GM20000 (cell line): ENCODE data around the gene CTNNA3.

Experiments used
- DNase-seq: peaks from one replicate; pipeline ENCODE4 v3.0.0; 2012; ENCODE audit warnings: low spot score
- TF ChIP-seq, protein P1 (sequence below): IDR thresholded peaks from 2 replicates; pipeline ENCODE4 v1.5.1; 2012; ENCODE audit warnings: mild to moderate bottlenecking, control low read depth; ENCODE audit errors: extremely low read depth, missing control alignments

Gene CTNNA3

DNA sequence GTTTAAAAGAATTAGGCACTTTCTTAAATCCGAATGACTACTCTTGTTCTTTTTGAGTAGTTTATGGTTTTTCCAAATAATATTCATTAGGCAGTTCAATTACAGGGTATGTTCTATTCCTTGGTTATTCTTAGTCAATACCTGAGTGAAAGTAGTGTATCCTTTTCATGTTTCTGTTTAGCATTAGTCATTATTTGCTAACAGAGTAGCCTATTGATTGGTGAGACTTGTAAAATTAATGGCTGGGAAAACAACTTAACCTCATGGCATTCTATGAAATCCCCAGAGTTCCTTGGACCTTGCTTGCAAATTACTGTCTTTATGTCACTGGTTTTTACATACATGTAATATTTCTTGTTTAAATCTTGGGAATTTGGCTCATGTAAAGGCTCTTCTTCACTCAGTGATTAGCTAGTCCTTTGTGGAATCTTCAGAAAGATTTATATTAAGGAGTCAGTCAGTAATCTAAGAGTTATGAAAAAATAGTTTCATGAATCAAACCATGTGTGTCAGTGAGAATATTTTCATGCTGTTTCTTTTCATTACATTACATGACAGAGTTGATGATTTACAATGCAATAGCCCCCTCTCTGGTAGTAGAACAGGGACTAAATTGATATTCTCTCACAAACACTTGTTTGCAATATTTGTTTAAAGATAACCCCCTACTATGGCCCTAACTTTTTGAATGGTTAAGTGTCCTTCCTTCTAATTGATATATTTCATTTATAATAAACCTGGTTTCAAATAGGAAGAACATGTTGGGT is 851.6 kb downstream of the CTNNA3 start:
- DNase-seq: no peak
- TF ChIP-seq, protein P1, sequence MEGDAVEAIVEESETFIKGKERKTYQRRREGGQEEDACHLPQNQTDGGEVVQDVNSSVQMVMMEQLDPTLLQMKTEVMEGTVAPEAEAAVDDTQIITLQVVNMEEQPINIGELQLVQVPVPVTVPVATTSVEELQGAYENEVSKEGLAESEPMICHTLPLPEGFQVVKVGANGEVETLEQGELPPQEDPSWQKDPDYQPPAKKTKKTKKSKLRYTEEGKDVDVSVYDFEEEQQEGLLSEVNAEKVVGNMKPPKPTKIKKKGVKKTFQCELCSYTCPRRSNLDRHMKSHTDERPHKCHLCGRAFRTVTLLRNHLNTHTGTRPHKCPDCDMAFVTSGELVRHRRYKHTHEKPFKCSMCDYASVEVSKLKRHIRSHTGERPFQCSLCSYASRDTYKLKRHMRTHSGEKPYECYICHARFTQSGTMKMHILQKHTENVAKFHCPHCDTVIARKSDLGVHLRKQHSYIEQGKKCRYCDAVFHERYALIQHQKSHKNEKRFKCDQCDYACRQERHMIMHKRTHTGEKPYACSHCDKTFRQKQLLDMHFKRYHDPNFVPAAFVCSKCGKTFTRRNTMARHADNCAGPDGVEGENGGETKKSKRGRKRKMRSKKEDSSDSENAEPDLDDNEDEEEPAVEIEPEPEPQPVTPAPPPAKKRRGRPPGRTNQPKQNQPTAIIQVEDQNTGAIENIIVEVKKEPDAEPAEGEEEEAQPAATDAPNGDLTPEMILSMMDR: no peak

- DNase-seq: no peak
- TF ChIP-seq, protein P1: no peak
These were observed 852.6 kb downstream of the CTNNA3 start for GRCh38 chr10:66843396-66843795.

- DNase-seq: no peak
- TF ChIP-seq, protein P1: no peak
These were observed 853.1 kb downstream of the CTNNA3 start for GRCh38 chr10:66842867-66843266.

- TF ChIP-seq, protein P1: no peak
- no peak for DNase-seq
These were observed 853.6 kb downstream of the CTNNA3 start for GRCh38 chr10:66842371-66842770.

GRCh38 chr10:66838656-66839055 is 857.3 kb downstream of the CTNNA3 start:
- TF ChIP-seq, protein P1: no peak
- DNase-seq: no peak

DNA sequence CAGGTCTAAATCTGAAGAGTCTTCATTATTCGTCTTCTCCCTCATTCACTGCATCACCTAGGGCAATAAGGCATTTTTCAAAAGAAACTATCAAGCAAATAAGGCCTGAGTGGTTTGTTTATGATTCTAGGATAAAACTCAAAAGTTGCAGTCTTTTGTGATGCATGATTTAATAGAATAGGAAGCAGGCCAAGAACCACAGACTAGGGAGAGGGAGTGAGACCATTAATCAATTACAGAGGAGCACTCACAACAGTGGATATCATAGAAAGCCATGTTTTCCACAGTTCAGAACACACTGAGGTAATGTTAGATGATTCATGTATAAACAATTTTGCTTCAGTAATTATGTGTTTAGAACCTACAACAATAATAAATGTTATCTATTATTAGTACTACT is 858.0 kb downstream of the CTNNA3 start:
- no peak for DNase-seq
- TF ChIP-seq, protein P1: no peak

DNA sequence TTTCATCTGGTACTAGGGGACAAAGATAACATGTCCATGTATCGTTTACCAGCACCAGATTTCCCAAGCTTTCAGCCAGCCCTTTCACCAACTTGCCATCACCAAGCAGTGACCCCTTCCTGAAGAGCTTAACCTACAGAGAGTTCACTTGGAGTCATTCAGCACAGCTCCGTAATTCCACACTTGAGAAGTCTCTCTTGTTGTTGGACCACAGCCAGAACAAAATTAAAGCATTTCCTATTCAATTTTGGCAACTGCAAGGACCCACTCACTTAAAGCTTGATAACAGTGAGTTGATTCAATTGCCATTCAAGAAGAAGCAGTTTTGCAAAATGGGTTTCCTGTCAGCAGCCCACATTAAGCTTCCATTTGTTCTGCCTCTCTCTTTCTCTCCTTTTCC is 858.7 kb downstream of the CTNNA3 start:
- DNase-seq: no peak
- TF ChIP-seq, protein P1: no peak
